GM18519 (cell line): Measurements from ENCODE around the gene ACOT7.

Experiments
- ATAC-seq: cut with Tn5 transposase; IDR thresholded peaks from one replicate; pipeline ENCODE4 v1.9.1; 2021; ENCODE audit warnings: mild to moderate bottlenecking, moderate library complexity; ENCODE audit not compliant: unreplicated experiment, low FRiP score

The ACOT7 gene

GRCh38 chr1:6294080-6294889 is 99.3 kb downstream of the ACOT7 start:
- ATAC-seq, result no peak

GRCh38 chr1:6292102-6292501 is 101.5 kb downstream of the ACOT7 start:
- ATAC-seq, result no peak

GRCh38 chr1:6288665-6289064 is 104.9 kb downstream of the ACOT7 start:
- ATAC-seq, result no peak

- no peak for ATAC-seq
Measured at GRCh38 chr1:6288026-6288425, 105.5 kb downstream of the ACOT7 start.

- no peak for ATAC-seq
Measured at GRCh38 chr1:6287431-6287886, 106.1 kb downstream of the ACOT7 start.

GRCh38 chr1:6287029-6287428 is 106.5 kb downstream of the ACOT7 start:
- no peak for ATAC-seq

- no peak for ATAC-seq
Measured at GRCh38 chr1:6286266-6286665, 107.3 kb downstream of the ACOT7 start.

GRCh38 chr1:6285336-6285735 is 108.2 kb downstream of the ACOT7 start:
- no peak for ATAC-seq

- no peak for ATAC-seq
Measured at GRCh38 chr1:6282577-6283270, 110.8 kb downstream of the ACOT7 start.

GRCh38 chr1:6281511-6282402 is 111.8 kb downstream of the ACOT7 start:
- no peak for ATAC-seq

GRCh38 chr1:6280761-6281451 is 112.7 kb downstream of the ACOT7 start:
- no peak for ATAC-seq

- no peak for ATAC-seq
Measured at GRCh38 chr1:6279613-6280383, 113.8 kb downstream of the ACOT7 start.

GRCh38 chr1:6279066-6279465 is 114.5 kb downstream of the ACOT7 start:
- ATAC-seq, result no peak

GRCh38 chr1:6278263-6278662 is 115.3 kb downstream of the ACOT7 start:
- no peak for ATAC-seq

GRCh38 chr1:6276811-6277555 is 116.6 kb downstream of the ACOT7 start:
- no peak for ATAC-seq

- no peak for ATAC-seq
Measured at GRCh38 chr1:6275826-6276782, 117.5 kb downstream of the ACOT7 start.

GRCh38 chr1:6274622-6275139 is 118.9 kb downstream of the ACOT7 start:
- ATAC-seq, result no peak

GRCh38 chr1:6274102-6274501 is 119.5 kb downstream of the ACOT7 start:
- no peak for ATAC-seq
